Measurements from ENCODE around the gene VCL.

- TF ChIP-seq SP4 (IDR thresholded peaks at IDR 0.05; ENCODE audit: low read length) (no peak), CTCF (IDR thresholded peaks at IDR 0.05; ENCODE audit: control extremely low read depth in 1 of 3, insufficient read depth in 1 of 3, low read depth in 1 of 3, low read length in 3 of 3) (peak in 2 of 3 experiments; percentile 36 to 56; a peak in 3 of 4 replicates), EP300 (IDR thresholded peaks at IDR 0.05; ENCODE audit: borderline replicate concordance in 1 of 2, low read depth in 2 of 2, low read length in 2 of 2) (no peak), ATF3 (IDR thresholded peaks at IDR 0.05; ENCODE audit: insufficient read depth, low read depth, low read length) (no peak), NRF1 (IDR thresholded peaks at IDR 0.05; ENCODE audit: low read depth, low read length) (no peak), POLR2A (IDR thresholded peaks at IDR 0.05; ENCODE audit: control extremely low read depth in 1 of 2, low read depth in 2 of 2, low read length in 2 of 2) (no peak), JUND (IDR thresholded peaks at IDR 0.05; ENCODE audit: low read length) (no peak), E2F6 (IDR thresholded peaks at IDR 0.05) (no peak), POLR2AphosphoS5 (IDR thresholded peaks at IDR 0.05; ENCODE audit: low read depth, low read length) (no peak), BCL11A (IDR thresholded peaks at IDR 0.05; ENCODE audit: low read depth in 2 of 2, low read length in 2 of 2) (no peak), USF2 (IDR thresholded peaks at IDR 0.05; ENCODE audit: low read length) (no peak), MAX (IDR thresholded peaks at IDR 0.05) (no peak), GABPA (IDR thresholded peaks at IDR 0.05; ENCODE audit: borderline replicate concordance, insufficient read depth, low read length) (no peak), ZNF274 (IDR thresholded peaks at IDR 0.05; ENCODE audit: borderline replicate concordance, extremely low read depth, low read length) (no peak)
Observed at GRCh38 chr10:74153123-74153522, 155.2 kb downstream of the VCL start.

Measured in H1 (cell line).